HG03521 (cell line): ENCODE data around the gene MED1.
"Not testable (repeated sequence)": the region's sequence is repeated elsewhere in the genome, so short reads cannot be mapped to it uniquely, and the experiment has no call there.

Experiments used
- ATAC-seq: cut with Tn5 transposase; IDR thresholded peaks from one replicate; pipeline ENCODE4 v1.9.1; 2021; ENCODE audit warnings: mild to moderate bottlenecking, moderate library complexity; ENCODE audit not compliant: unreplicated experiment

MED1 gene

DNA sequence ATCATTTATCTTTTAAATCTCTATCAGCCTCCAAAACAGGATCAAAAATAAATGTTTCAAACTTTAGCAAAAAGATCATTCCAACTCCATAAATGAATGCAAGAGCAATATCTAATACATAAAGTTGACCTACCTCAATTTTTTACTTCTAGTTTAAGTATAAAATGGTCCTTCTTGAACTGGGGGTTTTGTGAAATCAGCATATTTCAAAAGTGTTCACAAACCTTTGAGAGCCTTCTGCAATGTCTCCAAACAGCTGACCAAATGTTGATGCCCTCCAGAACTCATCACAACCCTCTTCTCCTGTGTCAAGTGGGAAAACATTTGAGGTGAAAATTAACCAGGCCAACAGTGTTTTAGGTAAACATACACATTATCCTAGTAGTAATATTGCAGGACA lies 7.7 kb downstream of the MED1 start:
- no peak for ATAC-seq

DNA sequence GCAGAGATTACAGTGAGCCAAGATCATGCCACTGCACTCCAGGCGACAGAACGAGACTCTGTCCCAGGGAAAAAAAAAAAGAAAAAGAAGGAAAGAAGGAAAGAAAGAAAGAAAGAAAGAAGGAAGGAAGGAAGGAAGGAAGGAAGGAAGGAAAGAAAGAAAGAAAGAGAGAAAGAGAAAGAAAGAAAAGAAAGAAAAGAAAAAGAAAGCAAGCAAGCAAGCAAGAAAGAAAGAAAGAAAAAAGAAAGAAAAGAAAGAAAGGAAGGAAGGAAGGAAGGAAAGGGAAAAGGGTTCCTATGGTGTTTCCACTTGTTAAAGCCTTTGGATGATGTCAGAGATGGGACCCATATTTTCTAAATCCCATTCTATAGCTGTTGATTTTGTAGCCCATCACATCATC lies 11.2 kb downstream of the MED1 start:
- not testable (repeated sequence) for ATAC-seq

- ATAC-seq = no peak
Measured at GRCh38 chr17:39429600-39429999, 21.5 kb downstream of the MED1 start.

DNA sequence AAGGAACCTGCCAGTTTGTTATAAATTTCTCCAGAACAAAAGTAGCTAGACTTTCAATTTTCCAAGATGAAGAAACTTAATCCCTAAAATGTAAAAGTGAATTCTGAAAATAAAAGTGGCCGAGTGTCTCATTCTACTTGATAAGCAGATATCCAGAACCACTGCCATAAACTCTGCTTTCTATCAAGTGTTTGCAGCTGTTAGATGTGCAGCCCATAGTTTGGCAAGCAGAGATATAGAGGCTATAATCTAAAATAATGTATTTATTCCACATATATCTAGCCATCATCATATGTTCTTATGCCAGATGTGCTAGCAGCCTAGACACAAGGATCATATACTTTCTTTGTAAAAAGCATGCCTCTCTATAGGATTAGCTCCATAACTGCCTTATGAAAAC lies 34.9 kb downstream of the MED1 start:
- no peak for ATAC-seq

- ATAC-seq = no peak
Measured at GRCh38 chr17:39410279-39410678, 40.8 kb downstream of the MED1 start.

GRCh38 chr17:39408360-39408759 lies 42.7 kb downstream of the MED1 start:
- ATAC-seq = no peak

DNA sequence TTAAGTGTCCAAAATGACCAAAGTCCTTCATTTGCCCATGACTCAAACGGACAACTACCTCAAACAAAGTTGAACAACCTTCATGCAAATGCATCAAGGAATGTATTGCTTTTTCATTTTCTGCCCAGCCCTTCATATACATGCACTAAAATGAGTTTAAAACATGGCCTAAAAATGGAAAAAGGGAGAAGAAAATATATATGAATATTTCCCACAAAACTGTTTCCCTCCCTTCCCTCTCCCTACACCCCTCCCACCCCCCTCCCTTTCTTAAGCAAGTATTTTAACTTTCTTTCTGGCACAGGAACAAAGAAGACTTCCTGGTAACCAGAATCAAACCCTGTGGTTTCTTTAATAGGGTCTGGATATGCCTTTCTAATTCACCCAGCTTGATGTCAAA lies 44.1 kb downstream of the MED1 start:
- no peak for ATAC-seq

GRCh38 chr17:39405436-39405835 lies 45.6 kb downstream of the MED1 start:
- ATAC-seq = no peak

GRCh38 chr17:39404542-39405378 lies 46.3 kb downstream of the MED1 start:
- no peak for ATAC-seq

DNA sequence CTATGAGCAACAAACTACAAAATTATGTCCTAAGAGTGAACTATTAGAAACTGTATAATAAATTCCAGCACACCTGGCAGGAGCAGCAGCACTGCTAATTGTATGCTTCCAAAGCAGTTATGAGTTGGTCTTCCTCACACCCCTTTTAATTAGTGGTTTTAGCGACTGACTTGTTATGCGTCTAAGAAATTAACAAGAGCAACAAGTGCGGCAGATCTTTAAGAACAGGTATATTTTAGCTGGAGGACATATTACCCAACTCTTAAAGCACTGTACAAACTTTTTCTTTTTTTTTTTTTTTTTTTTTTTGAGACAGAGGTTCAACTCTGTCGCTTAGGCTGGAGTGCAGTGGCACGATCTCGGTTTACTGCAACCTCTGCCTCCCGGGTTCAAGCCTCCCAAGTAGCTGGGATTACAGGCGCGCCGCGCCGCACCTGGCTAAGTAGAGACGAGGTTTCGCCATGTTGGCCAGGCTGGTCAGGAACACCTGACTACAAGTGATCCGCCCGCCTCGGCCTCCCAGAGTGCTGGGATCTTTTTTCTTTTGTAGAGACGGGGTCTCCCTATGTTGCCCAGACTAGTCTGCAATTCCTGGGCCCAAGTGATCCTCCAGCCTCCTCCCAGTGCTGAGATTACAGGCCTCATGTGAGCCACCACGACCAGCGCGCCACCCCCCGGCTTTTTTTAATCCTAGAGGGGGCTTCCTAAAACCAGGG lies 48.0 kb downstream of the MED1 start:
- no peak for ATAC-seq

DNA sequence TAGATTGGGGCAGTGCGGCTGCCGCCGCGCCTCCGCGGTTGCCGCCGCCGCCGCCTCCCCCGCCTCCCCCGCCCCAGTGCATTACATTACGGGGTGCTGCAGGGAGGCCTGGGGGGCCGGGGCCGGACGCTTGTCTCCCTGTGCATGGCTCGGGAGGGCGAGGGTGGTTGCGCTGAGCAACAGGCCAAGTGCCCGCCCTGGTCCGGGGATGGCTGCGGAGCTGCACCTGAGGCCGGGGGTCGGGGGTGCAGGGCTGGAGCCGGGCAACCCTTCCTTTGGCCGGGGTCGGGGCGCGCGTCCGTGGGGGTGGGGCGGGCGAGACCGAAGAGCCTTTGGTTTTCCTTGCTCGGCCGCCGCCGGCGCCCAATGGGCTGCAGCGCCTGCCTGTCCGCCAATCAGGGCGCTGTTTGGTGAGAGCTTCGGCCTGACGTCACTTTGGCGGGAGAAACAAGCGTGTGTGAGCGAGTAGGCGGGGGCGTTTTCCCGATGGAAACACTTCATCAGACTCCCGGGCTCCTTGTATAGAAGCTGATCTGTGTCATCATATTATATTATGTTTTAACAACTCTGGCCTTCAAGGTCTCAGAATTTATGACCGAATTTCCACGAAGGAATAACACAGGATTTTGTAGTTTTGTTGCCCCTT lies 48.7 kb downstream of the MED1 start:
- peak; percentile 43 for ATAC-seq

GRCh38 chr17:39401412-39402243 lies 49.4 kb downstream of the MED1 start, which contains the start of gene FBXL20:
TSS of gene FBXL20 (minus strand) at chr17:39401626. CDS start at chr17:39401402, 224 bp downstream.
- peak; percentile 68 for ATAC-seq

GRCh38 chr17:39400547-39401411 lies 50.3 kb downstream of the MED1 start:
- ATAC-seq = peak; percentile 4

DNA sequence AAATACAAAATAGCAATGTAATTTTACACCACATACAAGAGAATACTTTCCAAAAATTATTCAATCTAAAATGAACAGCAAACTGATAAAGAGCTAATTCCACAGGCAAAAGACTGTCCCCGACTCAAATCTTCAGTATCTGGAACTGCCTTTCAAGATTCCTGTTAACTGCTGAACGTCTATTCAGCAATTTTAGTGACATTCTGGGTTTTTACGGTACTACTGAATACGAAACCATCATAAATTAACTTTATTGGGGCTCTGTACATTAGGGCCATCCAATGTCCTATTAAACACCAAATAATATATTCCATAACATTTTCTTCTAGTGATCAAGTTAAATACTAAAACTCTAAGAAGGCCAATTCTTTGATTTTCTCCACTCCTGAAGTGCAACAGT lies 51.3 kb downstream of the MED1 start:
- no peak for ATAC-seq

GRCh38 chr17:39393736-39394135 lies 57.3 kb downstream of the MED1 start:
- no peak for ATAC-seq

GRCh38 chr17:39391448-39391847 lies 59.6 kb downstream of the MED1 start:
- no peak for ATAC-seq

DNA sequence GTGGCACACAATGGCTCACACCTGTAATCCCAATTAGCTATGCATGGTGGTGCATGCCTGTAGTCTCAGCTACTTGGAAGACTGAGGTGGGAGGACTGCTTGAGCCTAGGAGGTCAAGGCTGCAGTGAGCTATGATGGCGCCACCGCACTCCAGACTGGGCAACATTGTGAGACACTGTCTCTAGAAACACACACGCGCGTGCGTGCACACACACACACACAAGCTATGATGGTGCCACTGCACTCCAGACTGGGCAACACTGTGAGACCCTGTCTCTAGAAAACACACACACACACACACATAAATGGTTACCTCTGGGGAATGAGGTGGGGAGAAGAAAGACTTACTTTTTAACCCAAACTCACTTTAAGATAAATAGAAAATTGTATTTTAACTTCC lies 66.0 kb downstream of the MED1 start:
- ATAC-seq = no peak

DNA sequence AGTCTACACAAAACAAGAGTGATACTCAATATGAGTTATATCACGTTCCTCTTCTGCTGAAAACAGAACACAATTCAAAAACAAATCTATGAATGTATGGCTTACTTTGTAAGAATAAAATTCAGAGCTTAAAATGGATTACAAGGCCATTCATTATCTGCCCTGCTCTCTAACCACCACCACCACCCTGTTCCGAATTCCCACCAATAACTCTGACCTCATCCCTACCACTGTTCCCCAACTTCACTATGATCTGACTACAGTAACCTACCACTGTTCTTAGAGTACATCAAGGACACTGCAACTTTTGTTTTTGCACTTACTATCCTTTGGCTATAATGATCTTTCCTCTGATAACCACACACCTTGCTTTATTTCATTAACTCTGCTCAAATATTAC lies 70.9 kb downstream of the MED1 start:
- ATAC-seq = no peak

- ATAC-seq = no peak
Measured at GRCh38 chr17:39376434-39376833, 74.6 kb downstream of the MED1 start.

DNA sequence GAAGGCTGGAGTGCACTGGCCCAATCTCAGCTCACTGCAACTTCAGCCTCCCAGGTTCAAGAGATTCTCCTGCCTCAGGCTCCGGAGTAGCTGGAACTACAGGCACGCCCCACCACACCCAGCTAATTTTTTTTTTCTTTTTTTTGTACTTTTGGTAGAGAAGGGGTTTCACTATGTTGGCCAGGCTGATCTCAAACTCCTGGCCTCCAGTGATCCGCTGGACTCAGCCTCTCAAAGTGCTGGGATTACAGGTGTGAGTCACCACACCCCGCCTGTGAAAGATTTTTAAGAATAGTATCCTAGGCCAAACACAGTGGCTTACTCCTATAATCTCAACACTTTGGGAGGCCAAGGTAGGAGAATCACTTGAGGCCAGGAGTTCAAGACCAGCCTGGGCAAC lies 83.3 kb downstream of the MED1 start:
- ATAC-seq = not testable (repeated sequence)
